CD4-positive, alpha-beta T cell (primary cell): ENCODE data around the gene RIPPLY1. TPM values are rescaled to one million over a fixed set of nuclear protein-coding genes. Genes with fewer than 3 reads are reported as not detected.

Source experiments
- ATAC-seq: fragments of 200-7000 bp; cut with Tn5 transposase; one replicate; pipeline ENCODE4 v1.10.0; 2022; ENCODE audit warnings: mild to moderate bottlenecking; ENCODE audit not compliant: poor library complexity
- CTCF ChIA-PET: fragments of 350-600 bp; sonication (Branson Sonifier 250); formaldehyde crosslinking; loops from one replicate; lab custom pipeline; 2021; ENCODE audit warnings: antibody characterized with exemption, inconsistent platforms; lab: Charles Lee
- POLR2A ChIA-PET: fragments of 350-600 bp; sonication (Branson Sonifier 250); formaldehyde crosslinking; loops from one replicate; lab custom pipeline; 2021; ENCODE audit warnings: antibody characterized with exemption, inconsistent platforms; lab: Charles Lee
- DNase-seq, 14 experiments: peaks; one replicate each; pipeline ENCODE4 v3.0.0-alpha.2; 2013 to 2020; ENCODE audit warnings: mixed read lengths in 2 of 14
- H3K27ac ChIP-seq, 2 donors: one replicate each; pipeline versions ENCODE4 v1.5.1 to v1.7.0; 2013; ENCODE audit warnings: low read length in 2 of 2, low read depth in 1 of 2, mild to moderate bottlenecking in 1 of 2
- H3K27me3 ChIP-seq, 2 experiments: 1 replicate in 1 of 2; 2 replicates in 1 of 2; pipeline versions ENCODE4 v1.6.1 to v1.7.0; 2013; ENCODE audit warnings: low read length in 2 of 2, control low read depth in 1 of 2, mild to moderate bottlenecking in 1 of 2, moderate library complexity in 1 of 2; ENCODE audit not compliant: insufficient read depth in 2 of 2, control insufficient read depth in 1 of 2
- H3K36me3 ChIP-seq: one replicate; pipeline ENCODE4 v1.6.1; 2013; ENCODE audit warnings: low read length, control low read depth; ENCODE audit not compliant: insufficient read depth
- H3K4me1 ChIP-seq: one replicate; pipeline ENCODE4 v1.6.1; 2013; ENCODE audit warnings: low read length, control low read depth; ENCODE audit not compliant: insufficient read depth
- H3K4me3 ChIP-seq: one replicate; pipeline ENCODE4 v1.5.1; 2013; ENCODE audit warnings: mild to moderate bottlenecking, low read length, moderate library complexity
- H3K9me3 ChIP-seq, 2 experiments: 1 replicate in 1 of 2; 2 replicates in 1 of 2; pipeline versions ENCODE4 v1.6.1 to v1.7.0; 2013; ENCODE audit warnings: low read length in 2 of 2, mild to moderate bottlenecking in 2 of 2, control low read depth in 1 of 2, moderate library complexity in 1 of 2; ENCODE audit not compliant: control insufficient read depth in 1 of 2, insufficient read depth in 1 of 2
- H3K27ac Mint-ChIP-seq: one replicate; pipeline ENCODE4 v1.8.0; 2020; ENCODE audit warnings: mixed read lengths
- H3K27me3 Mint-ChIP-seq: one replicate; pipeline ENCODE4 v1.8.0; 2021; ENCODE audit warnings: mixed read lengths
- H3K36me3 Mint-ChIP-seq: one replicate; pipeline ENCODE4 v1.8.0; 2021; ENCODE audit warnings: low read depth, mixed read lengths
- H3K4me1 Mint-ChIP-seq: one replicate; pipeline ENCODE4 v1.8.0; 2021; ENCODE audit warnings: low read depth, mixed read lengths
- H3K4me3 Mint-ChIP-seq: one replicate; pipeline ENCODE4 v1.8.0; 2020; ENCODE audit warnings: mild to moderate bottlenecking, mixed read lengths
- H3K9me3 Mint-ChIP-seq: one replicate; pipeline ENCODE4 v1.8.0; 2020; ENCODE audit warnings: mixed read lengths
- intact Hi-C, 2 experiments: fragments of 100-400 bp; cut with DNase I in 1 of 2; cut with micrococcal nuclease in 1 of 2; formaldehyde crosslinking; loops; one replicate each; pipeline versions ENCODE4 v1.15.1 to v1.9.0; 2023 to 2025; cut with DNase I, micrococcal nuclease
- total RNA-seq, 174 experiments: library from RNA in 2 of 174; stranded (reverse) in 2 of 174; gene quantifications; one replicate each; pipeline ENCODE4 v1.2.3 and lab custom pipeline; 2021 to 2026
- TF ChIP-seq, protein P1 (sequence below): fragments of 200-600 bp; IDR thresholded peaks from one replicate; pipeline ENCODE4 v1.8.0; 2022; ENCODE audit warnings: antibody characterized with exemption, mild to moderate bottlenecking

Gene RIPPLY1
- total RNA-seq, 2 experiments from 2014 or later = not detected

DNA sequence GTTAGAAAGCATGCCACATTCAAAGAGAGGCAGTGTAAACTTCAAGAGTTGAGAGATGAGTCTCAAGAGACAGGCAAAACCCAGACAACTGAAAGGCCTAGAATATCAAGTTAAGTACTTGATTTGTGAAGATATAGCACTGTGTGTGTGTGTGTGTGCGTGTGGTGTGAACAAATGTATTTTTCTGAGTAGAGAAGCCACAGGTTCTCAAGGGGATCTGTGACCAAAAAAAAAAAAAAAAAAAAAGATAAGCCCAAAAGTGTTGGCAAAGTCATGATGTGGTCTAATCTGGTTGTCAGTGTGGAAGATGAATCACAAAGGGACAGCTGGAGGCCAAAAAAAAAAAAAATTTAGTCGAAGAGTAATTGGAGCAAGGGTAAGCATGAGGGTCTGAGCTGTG, 3.9 kb downstream of the RIPPLY1 start:
- Histone ChIP-seq H3K4me3 (no peak overlapping the region), H3K36me3 (no peaks in the 10 kb centered on the region), H3K27me3 (no peaks in the 10 kb centered on the region), H3K9me3 (no peaks in the 10 kb centered on the region), H3K4me1 (no peaks in the 10 kb centered on the region), H3K27ac (no peak overlapping the region)
- Mint-ChIP-seq H3K4me1 (no peaks in the 10 kb centered on the region), H3K27ac (no peak overlapping the region), H3K9me3 (no peaks in the 10 kb centered on the region), H3K4me3 (no peak overlapping the region), H3K27me3 (peaks cover 3% of the 10 kb centered on the region), H3K36me3 (no peaks in the 10 kb centered on the region)
- ATAC-seq (no peak), DNase-seq (no peak)
- intact Hi-C loops = loop anchor here (5.0 to 10.0 kb wide), 4 partner anchors 536 to 1176 kb away; partner anchors contain the start of genes NCBP2L (in 1 of the 2) and TSC22D3 (in 1 of the 2)
- CTCF ChIA-PET = interaction anchor here (1.1 to 1.4 kb wide), 2 partner anchors 9 to 25 kb away, joined by 3 read pairs; no protein-coding TSS in a partner anchor
- POLR2A ChIA-PET = no interaction called here
- TF ChIP-seq, protein P1, sequence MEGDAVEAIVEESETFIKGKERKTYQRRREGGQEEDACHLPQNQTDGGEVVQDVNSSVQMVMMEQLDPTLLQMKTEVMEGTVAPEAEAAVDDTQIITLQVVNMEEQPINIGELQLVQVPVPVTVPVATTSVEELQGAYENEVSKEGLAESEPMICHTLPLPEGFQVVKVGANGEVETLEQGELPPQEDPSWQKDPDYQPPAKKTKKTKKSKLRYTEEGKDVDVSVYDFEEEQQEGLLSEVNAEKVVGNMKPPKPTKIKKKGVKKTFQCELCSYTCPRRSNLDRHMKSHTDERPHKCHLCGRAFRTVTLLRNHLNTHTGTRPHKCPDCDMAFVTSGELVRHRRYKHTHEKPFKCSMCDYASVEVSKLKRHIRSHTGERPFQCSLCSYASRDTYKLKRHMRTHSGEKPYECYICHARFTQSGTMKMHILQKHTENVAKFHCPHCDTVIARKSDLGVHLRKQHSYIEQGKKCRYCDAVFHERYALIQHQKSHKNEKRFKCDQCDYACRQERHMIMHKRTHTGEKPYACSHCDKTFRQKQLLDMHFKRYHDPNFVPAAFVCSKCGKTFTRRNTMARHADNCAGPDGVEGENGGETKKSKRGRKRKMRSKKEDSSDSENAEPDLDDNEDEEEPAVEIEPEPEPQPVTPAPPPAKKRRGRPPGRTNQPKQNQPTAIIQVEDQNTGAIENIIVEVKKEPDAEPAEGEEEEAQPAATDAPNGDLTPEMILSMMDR = no peak

- intact Hi-C loops = loop anchor here (1.0 to 10.0 kb wide), 5 partner anchors 54 to 1176 kb away; partner anchors contain the start of genes NCBP2L (in 1 of the 2) and TSC22D3 (in 1 of the 2)
- no peak for ATAC-seq
- no peaks in the 10 kb centered on the region for H3K27me3 ChIP-seq
- DNase-seq = peak in 4 of 14 experiments; percentile 16 to 63 (median 56)
- Mint-ChIP-seq H3K9me3 (no peaks in the 10 kb centered on the region), H3K36me3 (no peaks in the 10 kb centered on the region), H3K4me1 (no peaks in the 10 kb centered on the region), H3K27me3 (peaks cover 5% of the 10 kb centered on the region), H3K27ac (no peak overlapping the region), H3K4me3 (no peak overlapping the region)
- H3K4me1 ChIP-seq = no peaks in the 10 kb centered on the region
- ChIA-PET CTCF (interaction anchor here (0.6 to 1.4 kb wide), 3 partner anchors 10 to 36 kb away, joined by 3 to 4 read pairs (median 3); no protein-coding TSS in a partner anchor), POLR2A (no interaction called here)
- no peak overlapping the region for H3K4me3 ChIP-seq
- no peaks in the 10 kb centered on the region for H3K36me3 ChIP-seq
- H3K9me3 ChIP-seq = no peaks in the 10 kb centered on the region
- H3K27ac ChIP-seq = no peak overlapping the region
- TF ChIP-seq, protein P1 = peak; percentile 56
Observed at GRCh38 chrX:106898462-106898861, 4.7 kb downstream of the RIPPLY1 start.

DNA sequence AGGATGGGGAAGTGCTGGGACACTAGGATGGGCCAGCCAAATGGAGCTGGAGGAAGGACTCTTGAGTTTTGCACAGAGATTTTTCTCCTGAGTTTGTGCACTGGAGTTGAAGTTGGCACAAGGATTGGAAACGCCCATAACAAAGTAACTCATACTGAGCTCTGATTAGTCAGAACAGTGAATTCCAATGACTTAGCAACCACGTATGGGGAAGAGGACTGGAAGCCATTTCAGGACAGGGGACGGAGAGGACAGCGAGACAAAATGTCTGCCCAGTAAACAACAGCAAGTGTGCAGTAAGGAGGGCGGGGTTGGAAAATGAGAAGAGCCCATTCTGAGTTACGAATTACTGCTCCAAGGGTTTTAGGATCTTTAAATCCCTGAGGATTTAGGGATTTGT, 5.9 kb downstream of the RIPPLY1 start:
- Mint-ChIP-seq H3K9me3 (no peaks in the 10 kb centered on the region), H3K27me3 (peaks cover 14% of the 10 kb centered on the region)
- POLR2A ChIA-PET = no interaction called here

More for the DNA sequence above, 5.9 kb downstream of the RIPPLY1 start:
- ATAC-seq (no peak), DNase-seq (no peak)
- Mint-ChIP-seq H3K4me1 (no peaks in the 10 kb centered on the region), H3K4me3 (no peak overlapping the region), H3K36me3 (no peaks in the 10 kb centered on the region), H3K27ac (no peak overlapping the region)
- H3K9me3 ChIP-seq = no peaks in the 10 kb centered on the region
- intact Hi-C loops = loop anchor here (2.0 to 10.0 kb wide), 5 partner anchors 538 to 1178 kb away; partner anchors contain the start of genes NCBP2L (in 1 of the 2) and TSC22D3 (in 1 of the 2)
- no peak overlapping the region for H3K27ac ChIP-seq
- no peaks in the 10 kb centered on the region for H3K4me1 ChIP-seq
- TF ChIP-seq, protein P1 = no peak
- H3K36me3 ChIP-seq = no peaks in the 10 kb centered on the region
- H3K4me3 ChIP-seq = no peak overlapping the region
- peaks cover 0 to 3% of the 10 kb centered on the region in 2 experiments for H3K27me3 ChIP-seq
- CTCF ChIA-PET = no interaction called here
